ENCODE data around the gene ZNF225. TPM values are rescaled to one million over a fixed set of nuclear protein-coding genes. Genes with fewer than 3 reads are reported as not detected.

Gene ZNF225
- total and polyA plus RNA-seq, 9 of the 15 experiments (the other 6 are each of a cell fraction or from before 2014, with no cell fraction given) = 1.4 to 4.2 (median 2.2) TPM

DNA sequence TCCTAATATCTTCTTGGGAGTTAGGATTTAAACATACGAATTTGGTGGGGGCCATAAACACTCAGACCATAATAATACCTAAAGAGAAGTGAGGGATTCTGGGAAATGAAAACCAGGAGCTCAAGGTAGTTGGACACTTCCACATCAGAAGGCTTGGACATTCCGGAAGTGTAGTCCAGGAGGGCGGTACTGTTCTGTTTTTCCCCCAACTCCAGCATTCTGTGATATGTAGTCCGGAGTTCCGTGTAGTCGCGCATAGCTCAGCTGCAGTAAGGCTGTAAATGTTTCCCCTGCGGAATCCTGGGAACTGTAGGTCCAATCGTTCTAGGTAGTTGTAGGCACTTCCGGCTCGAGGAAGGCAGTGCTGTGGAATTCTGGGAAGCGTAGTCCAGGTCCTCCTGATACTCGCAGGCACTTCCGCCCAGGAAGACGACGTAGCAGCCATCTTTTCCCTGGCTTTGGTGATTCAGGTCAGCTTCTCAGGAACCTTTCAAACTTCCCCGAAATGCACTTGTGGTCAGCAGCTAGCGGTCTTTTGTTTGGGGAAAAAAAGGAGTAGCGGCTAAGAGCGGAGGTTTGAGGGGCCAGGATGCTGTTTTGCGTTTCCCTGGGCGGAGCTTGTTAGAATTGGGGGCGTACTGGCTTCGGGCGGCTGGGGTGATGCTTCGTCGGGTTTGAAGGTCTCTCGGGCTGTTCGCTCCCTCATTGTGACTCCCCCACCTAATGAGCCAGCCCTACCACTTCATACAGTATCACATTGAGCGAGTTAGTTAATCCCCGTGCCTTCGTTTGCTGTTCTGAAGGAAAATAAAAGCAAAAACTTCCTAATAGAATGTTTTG lies 51.7 kb downstream of the ZNF225 start, which contains the start of gene ZNF226 (continued):
- peak in 1 of 2 experiments; percentile 35; a peak in 1 of 4 replicates for TF ChIP-seq ETV6 (IDR thresholded peaks at IDR 0.05; ENCODE audit: borderline replicate concordance in 1 of 2, low read depth in 2 of 2, low read length in 1 of 2)
- TF ChIP-seq ETV6 (CRISPR knock-in tag; IDR thresholded peaks at IDR 0.05; ENCODE audit: borderline replicate concordance) = no peak
- peak; percentile 70 to 96 (median 88) for TF ChIP-seq YY1 (IDR thresholded peaks at IDR 0.05; ENCODE audit: borderline replicate concordance in 1 of 3, control insufficient read depth in 1 of 3, extremely low read depth in 1 of 3, insufficient read depth in 3 of 3, insufficient read length in 1 of 3, insufficient replicate concordance in 2 of 3, low read depth in 1 of 3, low read length in 2 of 3)
- TF ChIP-seq ETV1 (tag; conservative IDR thresholded peaks at IDR 0.05; ENCODE audit: low read depth) = peak; percentile 88
- TF ChIP-seq CBX5 (IDR thresholded peaks at IDR 0.05; ENCODE audit: borderline replicate concordance, low read depth) = peak; percentile 59; the same call in 1 of the 2 replicates
- peak; percentile 28; the same call in 1 of the 2 replicates for TF ChIP-seq SOX6 (IDR thresholded peaks at IDR 0.05)
- TF ChIP-seq ZNF696 (CRISPR knock-in tag; conservative IDR thresholded peaks at IDR 0.05) = no peak
- no peak for TF ChIP-seq SRSF1 (IDR thresholded peaks at IDR 0.05; ENCODE audit: low read depth, low read length)
- no peak for TF ChIP-seq CREB1 (IDR thresholded peaks at IDR 0.05)
- peak; percentile 50; the same call in 1 of the 2 replicates for TF ChIP-seq CREB1 (CRISPR knock-in tag; IDR thresholded peaks at IDR 0.05)
- TF ChIP-seq, protein P1, sequence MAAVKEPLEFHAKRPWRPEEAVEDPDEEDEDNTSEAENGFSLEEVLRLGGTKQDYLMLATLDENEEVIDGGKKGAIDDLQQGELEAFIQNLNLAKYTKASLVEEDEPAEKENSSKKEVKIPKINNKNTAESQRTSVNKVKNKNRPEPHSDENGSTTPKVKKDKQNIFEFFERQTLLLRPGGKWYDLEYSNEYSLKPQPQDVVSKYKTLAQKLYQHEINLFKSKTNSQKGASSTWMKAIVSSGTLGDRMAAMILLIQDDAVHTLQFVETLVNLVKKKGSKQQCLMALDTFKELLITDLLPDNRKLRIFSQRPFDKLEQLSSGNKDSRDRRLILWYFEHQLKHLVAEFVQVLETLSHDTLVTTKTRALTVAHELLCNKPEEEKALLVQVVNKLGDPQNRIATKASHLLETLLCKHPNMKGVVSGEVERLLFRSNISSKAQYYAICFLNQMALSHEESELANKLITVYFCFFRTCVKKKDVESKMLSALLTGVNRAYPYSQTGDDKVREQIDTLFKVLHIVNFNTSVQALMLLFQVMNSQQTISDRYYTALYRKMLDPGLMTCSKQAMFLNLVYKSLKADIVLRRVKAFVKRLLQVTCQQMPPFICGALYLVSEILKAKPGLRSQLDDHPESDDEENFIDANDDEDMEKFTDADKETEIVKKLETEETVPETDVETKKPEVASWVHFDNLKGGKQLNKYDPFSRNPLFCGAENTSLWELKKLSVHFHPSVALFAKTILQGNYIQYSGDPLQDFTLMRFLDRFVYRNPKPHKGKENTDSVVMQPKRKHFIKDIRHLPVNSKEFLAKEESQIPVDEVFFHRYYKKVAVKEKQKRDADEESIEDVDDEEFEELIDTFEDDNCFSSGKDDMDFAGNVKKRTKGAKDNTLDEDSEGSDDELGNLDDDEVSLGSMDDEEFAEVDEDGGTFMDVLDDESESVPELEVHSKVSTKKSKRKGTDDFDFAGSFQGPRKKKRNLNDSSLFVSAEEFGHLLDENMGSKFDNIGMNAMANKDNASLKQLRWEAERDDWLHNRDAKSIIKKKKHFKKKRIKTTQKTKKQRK (IDR thresholded peaks at IDR 0.05; ENCODE audit: borderline replicate concordance, low read depth, low read length) = no peak
- TF ChIP-seq DPF2 (IDR thresholded peaks at IDR 0.05) = 0 out of 2 replicates have a peak, but pooled peaks have one; percentile 16
- peak; percentile 97 for TF ChIP-seq GABPA (tag; conservative IDR thresholded peaks at IDR 0.05; ENCODE audit: low read depth)
- TF ChIP-seq CTBP1 (IDR thresholded peaks at IDR 0.05; ENCODE audit: borderline replicate concordance) = peak; percentile 56; the same call in 1 of the 2 replicates
- peak; percentile 92 for TF ChIP-seq ZNF644 (tag; IDR thresholded peaks at IDR 0.05; ENCODE audit: low read depth)
- TF ChIP-seq SUPT5H (IDR thresholded peaks at IDR 0.05) = peak; percentile 80
- no peak for TF ChIP-seq MAFG (tag; conservative IDR thresholded peaks at IDR 0.05)
- TF ChIP-seq ZNF699 (CRISPR knock-in tag; IDR thresholded peaks at IDR 0.05; ENCODE audit: insufficient replicate concordance) = no peak
- no peak for TF ChIP-seq ZNF561 (CRISPR knock-in tag; conservative IDR thresholded peaks at IDR 0.05)
- TF ChIP-seq LCOR (CRISPR knock-in tag; IDR thresholded peaks at IDR 0.05) = 0 out of 2 replicates have a peak, but pooled peaks have one; percentile 32
- TF ChIP-seq SREBF2 (CRISPR knock-in tag; IDR thresholded peaks at IDR 0.05) = no peak
- 0 out of 2 replicates have a peak, but pooled peaks have one; percentile 4 for TF ChIP-seq EGR1 (conservative IDR thresholded peaks at IDR 0.05)

Measured in K562 (cell line).